ENCODE measurements around the gene RSPO4.

The RSPO4 gene

DNA sequence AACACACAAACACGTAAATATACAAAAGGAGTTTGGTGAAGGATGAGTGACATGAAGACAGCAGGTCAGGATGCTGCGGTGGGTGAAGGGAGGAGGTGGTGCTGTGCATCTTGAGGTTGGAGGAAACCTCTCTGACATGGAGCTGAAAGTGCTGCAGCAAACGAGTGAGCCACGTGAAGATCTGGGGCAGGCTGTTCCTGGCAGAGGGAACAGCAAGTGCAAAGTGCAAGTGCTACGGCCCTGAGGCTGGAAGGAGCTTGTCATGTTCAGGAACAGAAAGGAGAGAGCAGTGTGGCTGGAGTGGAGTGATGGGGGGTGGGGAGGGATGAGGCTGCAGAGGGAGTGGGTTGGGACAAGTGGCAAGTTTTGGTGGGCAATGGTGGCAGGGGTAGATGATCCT lies 61.2 kb downstream of the RSPO4 start:
- DNase-seq, result no peak

DNA sequence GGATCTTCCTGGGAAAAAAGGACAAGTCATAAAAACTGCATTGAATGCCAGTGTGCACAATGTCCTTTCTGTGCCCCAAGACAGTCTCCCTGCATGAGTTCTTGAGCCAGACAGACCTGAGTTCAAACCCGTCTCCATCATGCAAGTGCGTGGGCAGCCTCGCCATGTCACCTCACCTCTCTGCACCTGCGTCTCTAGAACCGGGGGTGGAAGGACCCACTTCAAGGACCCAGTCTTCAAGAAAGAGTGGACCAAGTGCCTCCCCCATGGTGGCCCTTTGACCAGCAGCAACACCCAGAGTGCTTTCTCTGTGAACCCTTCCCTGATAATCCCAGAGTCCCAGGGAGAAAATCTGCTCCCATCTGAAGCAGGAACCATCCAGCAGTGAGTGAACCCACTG lies 62.5 kb downstream of the RSPO4 start:
- no peak for DNase-seq

DNA sequence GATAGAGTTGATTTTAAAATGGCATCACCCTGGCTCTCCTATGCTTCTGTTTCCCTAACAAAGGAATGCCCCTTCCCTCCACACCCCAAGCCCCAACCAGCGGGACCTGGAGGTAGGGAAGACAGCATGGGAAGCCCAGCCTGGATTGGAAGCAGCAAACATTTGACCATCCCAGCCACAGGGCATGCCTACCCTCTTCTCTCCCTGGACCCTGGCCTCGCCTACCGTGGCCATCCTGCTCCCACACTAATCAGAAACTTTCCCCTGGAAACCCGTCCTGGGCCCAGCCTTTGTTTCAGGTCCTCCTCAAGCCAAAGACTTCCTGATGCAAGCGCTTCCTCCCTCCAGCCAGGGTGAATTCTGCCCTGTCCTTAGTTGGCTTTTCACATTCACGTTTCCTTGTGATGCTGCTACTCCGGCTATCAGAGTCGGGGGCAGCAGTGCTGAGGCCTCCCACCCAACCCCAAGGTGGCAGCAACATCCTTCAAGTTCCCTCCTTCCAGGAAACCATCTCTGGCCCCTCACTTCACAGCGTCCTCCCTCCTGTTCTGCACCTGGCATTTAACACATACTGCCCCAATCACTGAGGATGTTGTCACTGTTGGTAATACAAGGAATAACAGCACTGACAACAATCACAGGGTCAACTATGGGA lies 67.8 kb downstream of the RSPO4 start:
- DNase-seq, result no peak

DNA sequence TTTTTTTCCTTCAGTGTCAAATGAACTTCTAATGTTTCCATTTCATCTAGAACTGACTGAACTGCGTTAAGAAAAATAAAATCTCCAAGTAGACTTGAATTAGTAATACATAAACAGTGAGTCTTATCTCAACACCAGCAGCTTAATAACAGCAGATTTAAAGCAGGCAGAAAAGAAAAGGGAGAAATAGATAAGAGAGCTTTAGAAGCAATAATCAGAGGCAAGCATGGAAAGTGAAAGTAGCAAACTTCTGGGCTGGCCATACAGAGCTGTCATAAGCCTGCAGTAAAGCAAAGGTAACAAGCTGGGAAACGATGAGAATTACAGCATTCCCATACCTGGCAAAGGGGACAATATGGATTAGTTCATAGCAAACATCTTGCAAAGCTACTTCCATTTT lies 69.1 kb downstream of the RSPO4 start:
- DNase-seq, result no peak

DNA sequence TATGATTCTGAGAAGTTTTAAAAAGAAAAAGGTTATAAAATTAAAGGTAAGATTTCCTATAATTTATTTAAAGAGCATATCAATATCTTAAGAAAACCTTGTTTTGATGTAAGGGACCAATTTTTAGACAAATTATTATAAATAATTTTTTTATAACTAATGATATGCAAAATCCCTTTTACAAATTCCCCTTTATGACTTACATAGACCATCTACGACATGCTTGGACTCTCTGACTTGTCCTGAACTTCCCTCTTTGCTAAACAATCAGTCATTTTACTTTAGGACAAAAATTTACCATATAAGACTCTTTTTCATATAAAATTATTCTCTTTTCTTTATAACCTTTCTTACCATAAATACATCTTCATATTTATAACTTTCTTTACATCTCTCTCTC lies 70.7 kb downstream of the RSPO4 start:
- DNase-seq, result no peak

DNA sequence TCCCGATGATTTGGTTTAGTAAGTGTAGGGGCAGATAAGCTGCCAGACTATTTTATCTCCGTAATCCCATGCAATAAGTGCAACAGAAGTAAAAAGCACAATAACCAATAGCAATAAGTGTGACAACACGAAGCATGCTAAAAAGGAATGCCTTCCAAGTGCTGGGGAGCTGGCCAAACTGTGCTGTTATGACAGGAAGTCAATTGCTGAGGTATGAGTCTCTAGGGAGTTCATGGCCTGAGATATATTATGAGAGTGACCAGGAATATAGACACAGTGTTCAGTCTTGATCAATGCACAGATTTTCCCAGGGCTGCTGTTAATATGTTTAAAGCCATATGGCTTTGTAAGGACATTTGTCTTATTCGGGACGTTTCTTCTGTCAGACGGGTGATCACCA lies 75.4 kb downstream of the RSPO4 start:
- no peak for DNase-seq

DNA sequence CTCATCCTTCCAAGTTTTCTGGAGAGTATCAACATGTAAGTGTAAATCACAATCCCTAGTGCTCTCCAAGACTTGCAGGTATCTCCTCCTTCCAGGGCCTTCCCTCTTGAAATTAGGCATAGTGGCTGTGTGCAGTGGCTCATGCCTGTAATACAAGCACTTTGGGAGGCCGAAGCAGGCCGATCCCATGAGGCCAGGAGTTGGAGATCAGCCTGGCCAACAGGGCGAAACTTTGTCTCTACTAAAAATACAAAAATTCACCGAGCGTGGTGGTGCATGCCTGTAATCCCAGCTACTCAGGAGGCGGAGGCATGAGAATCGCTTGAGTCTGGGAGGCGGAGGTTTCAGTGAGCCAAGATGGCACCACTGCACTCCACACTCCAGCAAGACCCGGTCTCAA lies 76.6 kb downstream of the RSPO4 start:
- DNase-seq, result no peak

DNA sequence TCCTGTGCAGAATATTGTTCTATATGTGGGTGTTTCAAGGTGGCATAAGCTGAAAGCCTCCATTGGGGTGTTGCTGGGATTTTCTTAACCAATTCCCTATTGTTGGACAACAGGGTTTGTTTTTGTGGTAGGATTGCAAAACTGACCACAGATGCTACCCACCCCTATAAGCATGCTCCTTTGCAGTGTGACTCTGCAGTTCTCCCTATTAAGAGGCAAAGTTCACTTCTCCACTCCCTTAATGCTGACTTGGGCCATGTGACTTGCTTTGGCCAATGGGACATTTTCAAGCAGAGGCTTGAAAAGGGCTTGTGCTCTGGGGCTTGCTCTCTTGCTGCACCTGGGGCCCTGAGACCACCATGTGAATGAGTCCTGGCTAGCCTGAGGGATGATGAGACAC lies 77.5 kb downstream of the RSPO4 start:
- no peak for DNase-seq

DNA sequence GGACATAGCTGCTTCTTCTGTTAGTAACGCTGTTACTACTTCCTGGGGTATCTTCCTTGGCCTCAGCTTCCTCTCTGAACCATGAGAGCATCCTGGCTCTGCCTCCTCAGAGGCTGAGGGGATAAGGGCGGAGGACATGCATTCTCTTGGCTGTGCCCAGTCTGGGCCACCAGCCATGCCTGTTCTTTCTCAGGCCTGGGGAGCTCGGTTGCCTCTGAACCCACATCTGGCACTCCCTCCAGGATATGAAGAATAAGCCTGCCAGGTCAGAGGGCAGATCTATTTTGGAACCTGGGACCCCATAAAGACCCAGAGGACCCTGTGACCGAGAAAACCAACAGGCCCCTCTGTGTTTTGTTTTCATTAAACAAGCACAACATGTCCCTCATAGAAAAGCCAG lies 79.3 kb downstream of the RSPO4 start:
- no peak for DNase-seq

DNA sequence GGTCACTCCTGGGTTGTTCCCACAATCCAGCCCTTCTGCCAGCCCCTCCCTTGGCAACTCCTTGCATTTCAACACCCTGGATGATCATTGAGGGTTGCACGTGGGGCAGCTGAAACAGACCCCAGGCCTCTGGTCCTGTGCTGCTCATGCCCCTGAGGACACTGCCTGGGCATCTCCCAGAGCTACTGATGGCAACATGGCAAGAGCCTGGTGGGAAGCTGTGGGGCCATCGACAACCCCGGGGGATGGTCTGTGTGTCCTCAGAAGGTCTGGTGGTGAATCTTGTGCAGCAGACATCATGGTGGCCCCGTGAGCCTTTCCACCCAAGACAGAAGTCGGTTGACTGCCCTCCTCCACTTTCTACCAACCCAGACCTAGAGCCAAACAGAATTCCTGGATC lies 81.0 kb downstream of the RSPO4 start:
- DNase-seq, result no peak

DNA sequence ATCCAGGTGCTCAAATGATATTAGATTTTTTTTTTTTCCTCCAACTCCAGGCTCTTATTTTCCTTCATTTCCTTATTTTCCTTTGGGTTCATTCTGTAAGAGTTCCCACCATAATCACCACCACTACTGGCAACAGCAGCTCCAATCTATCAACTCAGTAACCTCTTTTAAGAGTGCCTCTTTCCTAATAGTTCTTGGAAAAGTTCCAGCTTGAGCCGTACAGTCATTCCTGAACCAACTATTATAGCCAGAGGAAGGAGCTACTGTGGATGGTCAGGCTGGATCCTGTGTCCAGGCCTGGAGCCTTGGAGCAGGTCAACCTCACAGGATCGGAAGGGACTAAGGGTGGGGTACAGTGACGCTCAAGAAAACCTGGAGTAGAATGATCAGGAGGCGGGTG lies 81.8 kb downstream of the RSPO4 start:
- no peak for DNase-seq

DNA sequence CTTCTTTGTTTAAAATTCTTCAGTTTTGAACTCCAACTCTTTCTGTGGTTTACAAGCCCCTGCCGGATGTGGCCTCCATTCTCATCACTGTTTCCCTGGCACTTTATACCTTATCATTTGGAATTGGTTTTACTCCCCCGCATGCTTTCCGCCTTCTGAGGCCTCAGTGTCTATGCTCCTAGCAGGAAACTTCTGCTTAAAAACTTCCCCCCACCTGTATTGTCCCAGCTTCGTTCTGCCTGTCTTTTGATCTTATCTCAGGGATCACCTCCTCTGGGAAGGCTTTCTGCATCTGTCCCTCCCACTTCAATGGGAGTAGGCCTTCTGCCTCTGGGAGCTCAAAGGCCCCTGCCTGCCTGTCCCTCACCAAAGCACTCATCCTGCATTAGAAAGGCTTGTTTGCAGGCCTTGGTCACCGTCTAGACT lies 82.6 kb downstream of the RSPO4 start:
- DNase-seq, result no peak

DNA sequence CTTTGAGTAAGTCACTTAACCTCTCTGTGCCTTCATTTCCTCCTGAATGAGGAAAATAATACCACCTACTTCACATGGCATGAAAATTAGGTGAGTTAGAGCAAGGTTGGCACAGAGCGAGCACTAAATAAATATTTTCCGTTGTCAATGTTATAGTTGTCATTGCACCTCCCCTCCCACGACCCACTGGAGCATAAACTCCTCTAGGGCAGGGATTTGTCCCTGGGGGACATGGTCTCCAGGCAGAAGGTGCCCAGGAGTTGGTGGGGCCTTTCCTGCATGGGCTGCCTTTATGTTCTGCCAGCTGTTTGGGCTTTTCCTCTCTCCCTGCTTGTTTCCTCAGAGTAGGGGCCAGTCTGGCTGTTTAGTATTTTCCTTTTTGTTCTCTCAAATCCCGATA lies 84.7 kb downstream of the RSPO4 start:
- DNase-seq, result no peak

DNA sequence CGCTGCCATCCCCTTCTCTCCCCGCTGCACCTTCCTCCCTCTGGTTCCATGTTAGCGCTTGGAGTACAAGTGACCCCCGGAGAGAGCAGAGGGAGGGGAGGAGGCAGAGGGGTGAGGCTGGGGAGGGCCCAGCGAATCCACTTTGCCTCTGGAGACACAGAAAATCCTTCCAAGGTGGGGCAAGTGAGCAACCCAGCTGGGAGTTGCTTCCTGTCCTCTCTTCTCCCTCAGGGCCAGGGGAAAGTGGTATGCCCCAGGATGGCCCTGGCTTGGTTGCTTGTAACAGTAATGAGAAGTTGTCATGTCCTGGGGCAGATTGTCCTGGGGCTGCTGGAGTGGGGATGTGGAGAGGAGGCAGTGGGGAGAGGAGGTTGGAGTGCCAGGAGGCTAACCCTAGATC lies 85.3 kb downstream of the RSPO4 start:
- no peak for DNase-seq

DNA sequence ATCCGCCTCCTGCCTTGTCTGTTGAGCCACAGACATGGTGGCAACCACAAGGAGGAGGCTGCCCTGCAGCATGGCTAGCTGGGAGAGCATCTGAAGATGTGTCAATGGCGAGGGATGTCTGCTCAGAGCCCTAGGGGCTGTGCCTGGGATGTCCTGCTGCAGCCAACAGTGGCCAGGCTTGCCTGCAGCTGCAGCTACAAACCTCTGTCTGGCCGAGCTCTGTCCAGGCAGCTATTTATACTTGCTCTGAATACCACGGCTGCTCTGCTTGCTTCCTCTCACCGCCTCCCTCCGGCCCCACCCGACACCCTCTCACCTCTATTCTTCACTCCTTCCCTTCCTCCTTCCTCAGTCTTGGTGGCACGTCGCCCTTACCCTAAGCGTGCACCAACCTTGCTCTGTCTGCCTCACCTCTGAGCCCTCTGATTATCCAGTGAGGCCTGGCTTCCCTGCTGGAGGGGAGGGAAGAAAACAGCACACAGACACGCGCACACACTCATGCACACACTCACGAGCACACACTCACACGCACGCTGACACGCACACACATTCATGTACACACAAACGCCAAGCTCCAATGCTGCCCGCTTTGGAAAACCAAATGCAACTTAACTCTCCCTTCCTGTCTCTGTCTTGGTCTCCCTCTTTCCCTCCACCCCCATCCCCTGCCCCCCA lies 85.8 kb downstream of the RSPO4 start, which contains the start of gene ANGPT4:
TSS of gene ANGPT4 (minus strand) at position 210 of the 675 bp plus-strand sequence. CDS start at position 90, 120 bp downstream.
- DNase-seq, result no peak

DNA sequence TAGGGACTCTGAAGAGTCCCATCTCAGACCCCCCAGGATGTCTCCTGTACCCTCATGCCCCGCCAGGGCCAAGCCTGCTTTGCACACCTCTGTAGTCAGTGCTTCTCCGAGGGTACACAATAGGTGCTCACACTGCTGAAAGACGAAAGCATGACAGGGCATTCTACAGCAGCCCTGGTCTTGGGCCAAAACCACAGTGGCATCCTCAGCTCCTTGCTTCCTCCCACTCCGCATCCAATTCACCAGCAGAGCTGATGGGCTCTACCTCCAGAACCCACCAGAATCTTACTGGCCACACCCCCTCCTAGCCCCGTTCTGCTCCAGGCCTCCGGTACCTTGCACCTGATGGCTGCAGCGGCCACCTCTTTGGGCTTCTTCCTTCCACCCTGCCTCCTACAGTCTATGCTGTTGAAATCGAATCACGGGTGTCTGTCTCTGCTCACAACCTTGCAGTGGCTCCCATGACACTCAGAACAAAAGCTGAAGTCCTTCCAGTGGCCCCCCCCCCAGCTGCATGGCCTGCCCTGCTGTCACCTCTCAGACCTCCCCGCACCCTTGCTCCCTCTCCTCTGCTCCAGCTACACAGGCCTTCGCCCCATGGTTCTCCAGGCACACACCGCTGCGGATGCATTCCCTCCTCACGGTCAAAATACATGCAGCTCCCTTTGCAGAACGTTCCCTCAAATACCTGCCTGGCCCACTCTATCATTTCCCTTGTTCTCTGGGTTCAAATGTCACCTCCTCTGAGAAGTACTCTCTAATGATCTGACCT lies 87.2 kb downstream of the RSPO4 start:
- no peak for DNase-seq

DNA sequence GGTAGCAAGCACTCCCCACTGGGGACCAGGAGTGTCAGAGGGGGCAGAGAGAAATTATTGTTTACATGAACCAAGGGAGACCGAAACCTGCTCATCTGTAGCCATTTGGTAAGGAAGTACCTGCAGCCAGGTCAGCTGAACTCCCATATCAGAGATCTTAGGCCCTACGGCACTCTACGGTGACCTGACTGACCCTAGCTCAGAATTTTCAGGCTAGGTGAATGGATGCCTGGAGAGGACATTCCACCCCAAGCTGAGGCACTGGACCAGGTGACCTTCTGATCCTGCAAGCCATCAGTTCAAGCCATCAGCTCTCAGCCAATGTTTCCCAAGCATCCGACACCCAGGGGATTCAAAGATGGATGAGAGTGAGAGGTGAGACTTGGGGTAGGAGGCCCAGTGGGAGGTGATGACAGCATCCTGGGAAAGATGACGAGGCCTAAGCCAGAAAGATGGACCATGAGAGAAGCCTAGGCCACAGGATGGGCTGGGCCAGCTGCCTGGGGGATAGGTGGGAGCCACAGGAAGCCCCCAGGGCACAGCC lies 88.7 kb downstream of the RSPO4 start:
- no peak for DNase-seq

DNA sequence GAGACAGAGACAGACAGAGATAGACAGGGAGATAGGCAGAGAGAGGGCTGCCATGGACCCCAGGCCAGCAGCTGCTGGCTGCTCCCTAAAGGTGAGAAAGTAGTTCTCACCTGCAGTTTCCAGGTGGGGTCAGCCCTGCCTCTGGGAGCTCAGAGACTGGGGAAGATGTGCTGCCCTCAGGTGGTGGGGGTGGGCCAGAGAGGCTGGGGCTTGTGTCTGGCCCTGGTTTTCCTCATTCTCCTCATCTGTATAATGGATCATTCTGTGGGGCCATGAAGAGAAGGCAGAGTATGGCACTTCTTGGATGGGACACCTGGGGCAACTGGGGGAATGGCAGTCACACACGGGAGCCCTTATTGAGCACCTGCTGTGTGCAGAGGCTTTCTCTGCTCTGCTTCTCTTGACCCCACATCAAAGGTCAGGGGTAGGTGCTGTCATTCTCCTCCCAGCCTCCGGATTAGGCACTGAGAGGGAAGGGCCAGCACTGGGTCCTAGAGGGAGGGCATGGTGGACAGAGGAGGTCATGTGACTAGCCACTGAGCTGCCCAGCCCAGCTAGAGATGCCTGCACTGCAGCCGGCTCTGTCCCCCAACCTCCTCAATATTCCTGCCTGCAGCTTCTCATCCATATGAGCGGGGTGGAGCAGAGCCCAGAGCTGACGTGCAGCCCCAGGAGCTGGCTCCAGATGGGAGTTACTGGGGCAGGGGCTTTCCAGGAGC lies 90.1 kb downstream of the RSPO4 start:
- DNase-seq, result no peak

DNA sequence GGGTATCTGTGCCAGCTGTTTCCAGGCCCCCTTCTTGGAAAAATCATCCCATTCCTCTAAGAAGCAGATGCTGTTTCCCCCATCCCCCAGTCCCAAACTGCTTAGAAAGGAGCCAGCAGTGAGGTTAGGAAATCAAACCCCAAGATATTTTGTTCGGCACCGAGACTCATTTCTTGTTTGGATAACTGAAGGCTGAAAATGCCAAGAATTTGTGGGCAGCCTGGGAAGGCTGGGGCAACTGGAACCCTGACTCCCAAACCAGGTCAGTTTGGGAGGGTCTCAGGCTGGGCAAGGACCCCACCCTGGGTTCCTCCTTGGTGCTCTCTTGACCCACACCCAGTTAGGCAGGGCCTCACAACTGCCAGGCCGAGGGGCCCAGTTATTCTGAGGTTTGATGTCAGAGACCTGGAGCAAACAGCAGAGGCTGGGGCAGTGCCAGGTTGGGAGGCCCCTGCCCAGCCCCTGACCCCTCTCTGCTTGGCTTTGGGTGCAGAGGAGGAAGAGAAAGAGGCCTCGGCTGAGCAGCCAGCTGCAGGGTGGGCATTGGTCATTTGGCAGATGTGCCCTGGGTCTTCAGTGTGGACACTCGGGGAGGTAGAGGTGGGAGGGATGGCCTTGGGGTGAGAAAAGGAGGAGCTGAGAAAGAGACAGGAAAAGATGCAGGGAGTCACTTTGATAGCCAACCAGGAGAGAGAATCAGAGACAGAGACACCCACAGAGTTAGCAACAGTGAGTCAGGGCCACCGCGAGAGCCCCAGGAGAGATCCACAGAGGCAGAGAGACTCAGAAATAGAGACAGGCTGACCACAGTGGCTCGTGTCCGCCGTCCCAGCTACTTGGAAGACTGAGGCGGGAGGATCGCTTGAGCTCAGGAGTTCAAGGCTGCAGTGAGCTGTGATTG lies 91.0 kb downstream of the RSPO4 start:
- DNase-seq, result no peak

DNA sequence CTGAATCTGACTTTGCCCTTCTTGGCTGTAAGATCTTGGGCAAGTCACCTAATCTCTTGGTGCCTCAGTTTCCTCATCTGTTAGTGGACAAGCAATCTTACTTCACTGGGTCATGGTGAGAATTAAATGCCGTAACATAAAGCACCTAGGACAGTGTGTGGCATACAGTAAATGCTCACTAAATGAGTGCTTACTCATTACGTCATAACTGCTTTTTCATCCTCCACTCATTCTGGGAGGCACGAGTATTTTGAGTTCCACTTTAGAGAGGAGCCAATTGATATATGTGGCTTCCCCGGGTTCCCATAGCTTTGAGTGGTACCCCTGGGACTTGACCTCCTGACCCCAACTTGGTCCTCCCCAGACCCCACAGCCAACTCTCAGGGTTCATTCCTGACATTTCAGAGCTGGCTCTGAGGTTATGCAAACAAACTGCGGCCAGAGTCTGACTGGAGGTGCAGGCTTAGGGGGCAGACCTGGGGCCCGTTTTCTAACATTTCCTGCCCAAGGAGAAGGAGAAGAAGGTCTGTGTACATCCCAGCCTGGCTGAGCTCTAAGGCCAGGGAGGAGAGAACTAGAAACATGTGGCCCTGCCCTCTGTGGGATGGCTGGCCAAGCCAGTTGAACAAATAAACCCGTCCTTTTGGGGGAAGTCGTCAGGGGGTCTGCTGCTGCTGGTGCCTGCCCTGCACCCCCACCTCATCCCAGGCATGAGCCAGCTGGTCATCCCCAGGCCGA lies 91.8 kb downstream of the RSPO4 start:
- no peak for DNase-seq

DNA sequence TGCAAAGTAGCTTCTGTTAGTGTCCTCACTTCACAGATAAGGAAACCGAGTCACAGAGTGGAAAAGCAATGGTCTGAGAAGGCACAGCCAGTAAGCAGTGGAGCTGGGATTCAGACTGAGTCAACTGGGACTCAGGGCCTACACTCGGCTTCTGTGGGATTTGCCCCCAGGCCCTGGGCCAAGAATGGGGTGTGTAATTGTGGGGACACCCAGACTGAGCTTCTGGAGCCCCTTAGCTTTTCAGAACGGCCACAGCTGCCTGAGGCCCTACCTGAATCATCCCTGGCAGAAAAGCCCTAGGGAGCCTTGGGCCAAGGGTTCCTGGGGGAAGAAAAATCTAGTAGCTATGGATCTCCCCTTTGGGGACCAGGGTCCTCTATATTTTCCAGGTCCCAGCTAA lies 92.5 kb downstream of the RSPO4 start:
- no peak for DNase-seq
